Mammary epithelial cell (primary cell): Measurements from ENCODE around the gene RFTN1.

Experiments
- EZH2 ChIP-seq: IDR thresholded peaks from 2 replicates; pipeline ENCODE4 v1.6.1; 2012; ENCODE audit warnings: low read length, inconsistent platforms, borderline replicate concordance
- TF ChIP-seq, protein P1 (sequence below), 2 donors: IDR thresholded peaks in 1 of 2; conservative IDR thresholded peaks in 1 of 2; 2 replicates each; pipeline ENCODE4 v1.5.1; 2011 to 2012; ENCODE audit warnings: inconsistent platforms in 2 of 2, low read length in 2 of 2, mild to moderate bottlenecking in 2 of 2, control low read depth in 1 of 2, low read depth in 1 of 2; ENCODE audit not compliant: insufficient read depth in 1 of 2; ENCODE audit errors: extremely low read depth in 1 of 2

DNA sequence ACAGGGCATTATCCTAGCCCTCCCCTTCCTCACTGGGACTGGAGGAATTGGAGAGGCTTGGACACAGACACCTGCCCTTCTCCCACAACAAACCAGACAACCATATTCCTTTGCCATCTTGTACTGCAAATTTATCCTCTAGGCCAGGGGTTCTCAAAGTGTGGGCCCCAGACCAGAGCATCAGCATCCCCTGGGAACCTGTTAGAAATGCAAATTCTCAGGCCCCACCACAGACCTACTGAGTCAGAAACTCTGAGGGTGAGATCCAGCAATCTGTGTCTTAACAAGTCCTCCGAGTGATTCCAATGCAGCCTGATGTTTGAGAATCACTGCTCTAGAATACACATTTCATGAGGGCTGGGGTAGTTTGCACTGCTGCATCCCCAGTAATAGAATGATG is 133.1 kb downstream of the RFTN1 start:
- TF ChIP-seq, protein P1, sequence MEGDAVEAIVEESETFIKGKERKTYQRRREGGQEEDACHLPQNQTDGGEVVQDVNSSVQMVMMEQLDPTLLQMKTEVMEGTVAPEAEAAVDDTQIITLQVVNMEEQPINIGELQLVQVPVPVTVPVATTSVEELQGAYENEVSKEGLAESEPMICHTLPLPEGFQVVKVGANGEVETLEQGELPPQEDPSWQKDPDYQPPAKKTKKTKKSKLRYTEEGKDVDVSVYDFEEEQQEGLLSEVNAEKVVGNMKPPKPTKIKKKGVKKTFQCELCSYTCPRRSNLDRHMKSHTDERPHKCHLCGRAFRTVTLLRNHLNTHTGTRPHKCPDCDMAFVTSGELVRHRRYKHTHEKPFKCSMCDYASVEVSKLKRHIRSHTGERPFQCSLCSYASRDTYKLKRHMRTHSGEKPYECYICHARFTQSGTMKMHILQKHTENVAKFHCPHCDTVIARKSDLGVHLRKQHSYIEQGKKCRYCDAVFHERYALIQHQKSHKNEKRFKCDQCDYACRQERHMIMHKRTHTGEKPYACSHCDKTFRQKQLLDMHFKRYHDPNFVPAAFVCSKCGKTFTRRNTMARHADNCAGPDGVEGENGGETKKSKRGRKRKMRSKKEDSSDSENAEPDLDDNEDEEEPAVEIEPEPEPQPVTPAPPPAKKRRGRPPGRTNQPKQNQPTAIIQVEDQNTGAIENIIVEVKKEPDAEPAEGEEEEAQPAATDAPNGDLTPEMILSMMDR (conservative IDR thresholded peaks at IDR 0.05 in 1 of 2, IDR thresholded peaks at IDR 0.05 in 1 of 2; ENCODE audit: extremely low read depth in 1 of 2, insufficient read depth in 1 of 2, low read depth in 1 of 2, low read length in 2 of 2) = no peak
- no peak for TF ChIP-seq EZH2
